ENCODE results near the gene ANXA6.

ANXA6 gene

DNA sequence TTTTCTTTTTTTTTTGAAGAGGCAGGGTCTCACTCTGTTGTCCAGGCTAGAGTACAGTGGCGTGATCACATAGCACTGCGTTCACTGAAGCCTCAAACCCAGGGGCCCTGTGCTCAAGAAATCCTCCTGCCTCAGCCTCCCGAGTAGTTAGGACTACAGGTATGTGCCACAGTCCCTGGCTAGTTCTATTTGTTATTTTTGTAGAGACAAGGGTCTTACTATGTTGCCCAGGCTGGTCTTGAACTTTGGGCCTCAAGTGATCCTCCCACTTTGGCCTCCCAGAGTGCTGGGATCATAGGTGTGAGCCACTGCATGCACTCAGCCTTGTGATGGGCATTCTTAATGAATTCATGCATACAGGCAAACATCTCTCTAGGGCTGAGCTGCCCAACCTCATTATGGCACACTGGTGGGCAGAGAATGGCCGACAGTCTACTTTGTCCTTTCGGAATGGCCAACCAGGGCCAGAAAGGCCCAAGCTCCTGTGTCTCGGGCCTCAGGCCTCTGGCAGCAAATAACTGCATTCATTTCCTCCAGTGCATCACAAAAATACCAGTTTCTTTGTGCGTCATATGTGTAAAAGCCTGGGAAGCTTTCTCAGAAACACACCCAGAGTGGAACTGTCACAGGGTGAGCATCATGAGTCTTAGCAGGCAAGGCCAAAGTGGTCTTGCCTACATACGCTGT is 27.2 kb downstream of the ANXA6 start:
- DNase-seq (ENCODE audit: low read depth in 2 of 2), result no peak

GRCh38 chr5:151128817-151129216 is 28.8 kb downstream of the ANXA6 start:
- no peak for DNase-seq (ENCODE audit: low read depth in 2 of 2)

- DNase-seq (ENCODE audit: low read depth in 2 of 2), result no peak
Observed at GRCh38 chr5:151127926-151128325, 29.7 kb downstream of the ANXA6 start.

- DNase-seq (ENCODE audit: low read depth in 2 of 2), result peak; percentile 45 to 48
Observed at GRCh38 chr5:151126199-151126645, 31.4 kb downstream of the ANXA6 start.

GRCh38 chr5:151125421-151125820 is 32.2 kb downstream of the ANXA6 start:
- no peak for DNase-seq (ENCODE audit: low read depth in 2 of 2)

DNA sequence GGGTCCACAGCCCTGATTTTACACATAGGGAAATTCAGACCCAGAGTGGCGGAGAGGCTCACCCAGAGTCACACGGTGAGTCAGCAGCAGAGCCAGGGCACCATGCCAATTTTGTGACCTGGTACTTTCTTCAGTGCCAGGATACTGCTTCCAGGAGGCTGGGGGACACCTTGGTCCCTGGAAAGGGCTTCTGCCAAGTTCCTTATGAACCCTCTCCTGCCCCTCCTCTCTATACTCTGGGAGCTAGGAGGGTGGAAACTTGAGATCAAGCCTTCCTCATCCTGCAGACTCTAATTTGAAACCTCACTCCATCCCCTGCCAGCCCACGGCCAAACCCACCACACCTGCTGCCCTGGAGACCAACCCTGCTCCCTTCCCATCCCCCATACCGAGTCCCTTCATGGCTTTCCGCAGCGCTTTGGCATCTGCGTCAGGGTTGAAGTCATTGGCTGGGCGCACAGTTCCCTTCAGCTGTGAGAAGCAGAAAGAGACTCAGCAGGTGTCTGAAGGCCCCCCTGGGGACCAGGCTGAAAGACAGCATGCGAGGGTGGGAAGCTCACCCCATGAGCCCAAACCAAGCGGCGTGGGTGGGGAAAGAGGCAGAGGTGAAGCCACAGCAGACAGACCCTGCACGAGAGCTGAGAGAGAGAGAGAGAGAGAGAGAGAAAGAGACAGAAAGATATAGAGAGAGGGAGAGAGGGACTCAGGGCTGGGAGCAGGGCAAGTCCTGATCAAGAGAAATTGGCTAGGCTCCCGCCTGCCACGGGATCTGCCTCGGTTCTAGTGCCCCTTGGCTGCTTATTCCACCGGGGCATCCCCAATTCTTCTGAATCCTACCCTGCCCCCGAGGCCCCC is 33.5 kb downstream of the ANXA6 start:
- DNase-seq (ENCODE audit: low read depth in 2 of 2), result peak; percentile 48 to 72

DNA sequence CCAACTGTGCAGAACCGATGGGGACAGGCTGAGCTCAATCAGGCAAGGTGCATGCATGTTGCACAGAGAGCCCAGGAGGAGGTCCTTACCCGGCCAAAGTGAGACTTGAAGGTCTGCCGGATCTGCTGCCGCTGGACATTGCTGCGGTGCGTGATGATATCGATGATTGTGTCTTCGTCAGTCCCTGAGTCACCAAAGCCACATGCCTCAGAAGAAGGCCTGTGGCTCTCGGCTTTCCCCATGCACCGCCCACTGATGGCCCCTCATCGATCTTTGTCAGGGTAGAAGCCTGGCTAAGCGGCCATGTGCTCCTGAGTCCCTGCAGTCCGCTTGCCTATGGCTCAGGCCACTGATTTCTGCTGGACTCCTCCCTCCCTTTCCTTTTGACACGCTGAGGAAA is 34.8 kb downstream of the ANXA6 start:
- DNase-seq (ENCODE audit: low read depth in 2 of 2), result no peak

DNA sequence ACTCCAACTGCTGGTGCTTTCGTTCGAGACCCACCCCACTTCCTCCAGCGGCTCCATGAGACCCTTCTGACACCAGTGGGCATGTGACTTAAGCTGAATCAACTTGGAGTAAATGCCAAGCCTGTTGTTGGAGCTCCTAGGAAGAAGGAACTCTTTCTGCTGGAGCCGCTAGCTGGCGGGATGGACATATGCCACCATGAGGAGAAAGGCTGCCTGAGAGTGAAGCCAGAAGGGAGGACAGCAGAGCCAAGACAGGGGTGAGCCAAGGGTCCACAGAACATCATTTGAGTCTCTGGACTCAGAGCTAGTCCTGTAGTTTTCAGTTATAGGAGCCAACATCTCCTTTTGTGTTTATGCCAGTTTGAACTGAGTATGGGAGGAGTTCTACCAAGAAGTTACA is 35.9 kb downstream of the ANXA6 start:
- no peak for DNase-seq (ENCODE audit: low read depth in 2 of 2)

DNA sequence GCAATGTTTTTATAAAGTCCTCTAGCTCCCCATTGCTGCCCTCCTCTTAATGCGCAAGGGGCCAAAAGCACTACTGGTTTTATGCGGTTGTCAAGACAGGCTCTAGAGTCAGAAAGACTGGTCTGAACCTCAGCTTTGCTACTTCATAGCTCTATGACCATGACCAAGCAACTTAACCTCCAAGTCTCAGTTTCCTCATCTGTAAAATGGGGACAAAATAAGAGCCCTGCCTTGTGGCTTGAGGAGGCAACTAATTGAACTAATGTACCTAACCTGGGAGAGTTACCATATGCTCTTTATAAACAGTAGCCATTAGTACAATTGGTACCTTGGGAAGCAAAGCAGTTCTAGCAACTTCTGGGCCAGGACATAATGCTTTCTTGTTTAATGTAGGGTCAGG is 36.5 kb downstream of the ANXA6 start:
- no peak for DNase-seq (ENCODE audit: low read depth in 2 of 2)

- no peak for DNase-seq (ENCODE audit: low read depth in 2 of 2)
Observed at GRCh38 chr5:151118913-151119575, 38.5 kb downstream of the ANXA6 start.

DNA sequence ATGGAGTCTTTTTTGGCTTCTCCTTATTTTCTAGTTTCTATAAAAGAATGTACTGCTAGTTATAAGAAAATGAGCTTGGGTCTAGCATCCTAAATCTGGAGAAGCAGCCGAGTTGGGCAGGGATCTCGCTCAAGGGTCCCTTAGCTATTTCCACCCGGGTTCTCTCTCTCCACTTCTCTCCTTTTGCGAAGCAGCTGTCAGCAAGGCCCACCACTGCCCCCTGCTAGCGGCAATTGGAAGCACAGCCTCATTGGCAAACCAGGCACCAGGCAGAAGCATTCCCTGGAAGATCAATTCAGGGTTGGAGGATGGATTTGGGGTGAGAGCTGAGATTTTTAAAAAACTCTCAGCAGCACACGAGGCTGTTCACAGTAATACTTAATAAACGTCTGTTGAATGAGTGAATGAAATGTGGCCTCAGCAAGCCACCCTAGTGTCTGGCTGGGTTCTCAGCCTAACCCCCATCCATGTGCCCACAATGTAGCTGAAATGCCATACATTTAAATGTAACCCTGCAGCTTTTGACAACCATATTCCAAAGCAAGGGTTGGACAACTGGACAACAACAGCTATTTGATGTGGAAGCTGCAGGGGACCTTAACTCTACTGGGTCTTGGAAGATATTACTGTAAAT is 42.2 kb downstream of the ANXA6 start:
- DNase-seq (ENCODE audit: low read depth in 2 of 2), result peak; percentile 42 to 53

DNA sequence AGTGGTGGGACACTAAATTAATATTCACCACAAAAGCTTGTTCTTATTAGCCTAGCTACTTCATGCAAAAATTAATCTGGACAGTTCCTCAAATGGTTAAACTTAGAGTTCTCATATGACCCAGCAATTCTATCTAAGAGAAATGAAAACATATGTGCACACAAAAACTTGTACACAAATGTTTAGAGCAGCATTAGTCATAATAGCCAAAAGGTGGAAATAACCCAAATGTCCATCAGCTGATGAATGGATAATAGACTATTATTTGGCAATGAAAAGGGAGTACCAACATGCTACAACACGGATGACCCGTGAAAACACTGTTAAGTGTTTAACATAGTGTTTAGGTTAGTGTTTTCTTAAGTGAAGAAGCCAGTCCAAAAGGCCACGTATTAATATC is 43.9 kb downstream of the ANXA6 start:
- DNase-seq (ENCODE audit: low read depth in 2 of 2), result no peak

GRCh38 chr5:151110992-151111391 is 46.6 kb downstream of the ANXA6 start:
- no peak for DNase-seq (ENCODE audit: low read depth in 2 of 2)

DNA sequence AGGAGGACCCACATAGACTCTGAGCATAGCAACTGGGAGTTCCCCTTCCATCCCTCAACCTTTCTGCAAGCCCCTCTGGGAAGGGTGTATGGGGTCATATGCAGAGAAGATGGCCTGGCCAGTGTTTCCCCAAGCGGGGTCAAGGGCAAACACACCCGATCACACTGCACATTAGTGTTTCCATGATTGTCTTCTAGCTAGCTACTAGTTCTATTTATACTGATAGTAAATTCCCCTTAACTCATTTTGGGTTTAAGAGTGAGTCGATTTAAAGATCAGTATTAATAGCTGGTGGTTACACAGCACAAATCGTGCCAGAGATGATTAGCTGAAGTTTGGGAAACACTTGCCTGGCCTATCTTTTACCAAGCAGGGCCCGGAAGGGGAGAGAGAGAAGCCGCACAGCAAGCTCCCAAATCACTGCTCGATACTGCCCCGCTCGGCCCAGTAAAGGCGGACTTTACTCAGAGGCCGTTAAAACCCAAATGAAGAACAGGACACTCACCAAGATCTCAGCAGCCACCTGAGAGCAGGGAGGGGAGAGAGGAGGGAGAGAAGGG is 47.4 kb downstream of the ANXA6 start:
- DNase-seq (ENCODE audit: low read depth in 2 of 2), result no peak

DNA sequence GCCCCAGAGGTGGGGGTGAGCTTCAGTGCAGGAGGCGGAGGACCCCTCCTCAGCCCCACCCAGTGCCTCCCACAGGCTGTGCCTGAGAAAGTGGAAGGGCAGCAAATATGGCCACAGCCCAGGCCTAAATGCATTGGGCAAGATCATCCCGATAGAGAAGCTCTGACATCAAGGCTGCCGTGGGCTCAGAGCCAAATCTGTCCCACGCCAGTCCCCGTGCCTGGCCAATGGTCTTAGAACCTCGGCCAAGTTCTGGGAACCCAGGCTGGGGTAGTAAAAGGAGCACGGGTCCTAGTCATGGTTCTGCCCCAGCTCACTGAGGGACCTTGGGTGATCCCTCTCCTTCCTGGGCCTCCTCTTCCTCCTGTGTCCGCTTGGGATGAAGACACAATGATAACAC is 49.0 kb downstream of the ANXA6 start:
- DNase-seq (ENCODE audit: low read depth in 2 of 2), result no peak

- DNase-seq (ENCODE audit: low read depth in 2 of 2), result no peak
Observed at GRCh38 chr5:151107738-151108520, 49.6 kb downstream of the ANXA6 start.

DNA sequence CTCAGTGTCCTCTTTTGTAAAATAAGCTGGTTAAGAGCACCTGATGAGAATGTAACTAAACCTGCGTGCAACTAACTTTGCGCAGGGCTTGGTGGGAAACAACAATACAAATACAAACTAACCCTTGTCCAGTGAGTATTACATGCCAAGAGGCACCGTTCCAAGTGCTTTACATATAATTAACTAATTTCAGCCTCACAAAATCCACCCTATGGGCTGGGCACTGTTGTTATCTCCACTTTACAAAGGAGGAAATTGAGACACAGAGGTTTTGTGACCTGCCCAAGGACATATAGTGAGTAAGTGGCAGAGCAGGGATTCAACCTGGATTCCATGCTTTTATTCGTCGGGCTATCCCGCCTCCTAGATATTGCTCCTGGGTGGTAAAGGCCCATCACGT is 50.5 kb downstream of the ANXA6 start:
- no peak for DNase-seq (ENCODE audit: low read depth in 2 of 2)

DNA sequence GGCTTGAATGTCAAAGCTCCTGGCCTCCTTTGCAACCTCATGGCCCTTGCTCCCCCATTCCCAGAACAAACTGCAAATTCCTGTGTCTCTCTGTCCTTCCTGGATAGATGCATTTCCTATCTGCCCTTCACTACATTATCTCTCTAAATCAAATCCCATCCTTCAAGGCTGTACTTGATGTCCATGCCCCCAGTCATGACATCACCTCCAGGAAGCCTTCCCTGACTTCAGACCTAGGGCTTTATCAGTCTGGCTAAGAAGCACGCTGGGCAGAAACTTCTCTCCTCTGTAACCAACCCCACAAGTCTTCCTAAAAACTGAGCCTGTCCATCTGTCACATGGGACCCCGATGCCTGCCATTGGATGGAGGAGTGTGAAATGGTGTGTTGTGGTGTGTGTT is 51.1 kb downstream of the ANXA6 start:
- no peak for DNase-seq (ENCODE audit: low read depth in 2 of 2)

DNA sequence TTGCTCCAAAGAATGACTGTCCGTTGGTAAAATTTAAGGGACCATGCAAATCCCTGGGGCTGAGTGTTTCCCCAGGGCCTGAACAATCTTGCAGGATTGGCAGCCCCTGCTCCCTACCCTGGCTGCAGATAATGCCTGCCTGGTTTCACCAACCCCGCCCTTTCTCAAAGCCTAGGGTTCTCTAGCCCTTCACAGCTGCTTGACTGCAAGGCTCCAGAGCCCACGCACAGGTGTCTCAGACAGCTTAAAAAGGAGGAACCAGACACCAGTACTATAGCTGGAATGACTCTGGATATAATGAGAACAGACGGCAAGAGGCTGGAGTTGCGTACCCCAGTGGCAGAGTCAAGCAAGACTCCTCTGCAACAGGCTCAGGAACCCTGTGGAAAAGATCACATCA is 51.5 kb downstream of the ANXA6 start:
- no peak for DNase-seq (ENCODE audit: low read depth in 2 of 2)

GRCh38 chr5:151105561-151105960 is 52.0 kb downstream of the ANXA6 start:
- DNase-seq (ENCODE audit: low read depth in 2 of 2), result no peak

- DNase-seq (ENCODE audit: low read depth in 2 of 2), result no peak
Observed at GRCh38 chr5:151104795-151105194, 52.8 kb downstream of the ANXA6 start.
